ENCODE measurements around the gene MRPS18A. TPM values are rescaled to one million over a fixed set of nuclear protein-coding genes. Genes with fewer than 3 reads are reported as not detected.
"Not testable (repeated sequence)": the region's sequence is repeated elsewhere in the genome, so short reads cannot be mapped to it uniquely, and the experiment has no call there.

MRPS18A gene
- total and polyA plus RNA-seq, 2 experiments from 2014 or later: 58.6 to 62.7 TPM

DNA sequence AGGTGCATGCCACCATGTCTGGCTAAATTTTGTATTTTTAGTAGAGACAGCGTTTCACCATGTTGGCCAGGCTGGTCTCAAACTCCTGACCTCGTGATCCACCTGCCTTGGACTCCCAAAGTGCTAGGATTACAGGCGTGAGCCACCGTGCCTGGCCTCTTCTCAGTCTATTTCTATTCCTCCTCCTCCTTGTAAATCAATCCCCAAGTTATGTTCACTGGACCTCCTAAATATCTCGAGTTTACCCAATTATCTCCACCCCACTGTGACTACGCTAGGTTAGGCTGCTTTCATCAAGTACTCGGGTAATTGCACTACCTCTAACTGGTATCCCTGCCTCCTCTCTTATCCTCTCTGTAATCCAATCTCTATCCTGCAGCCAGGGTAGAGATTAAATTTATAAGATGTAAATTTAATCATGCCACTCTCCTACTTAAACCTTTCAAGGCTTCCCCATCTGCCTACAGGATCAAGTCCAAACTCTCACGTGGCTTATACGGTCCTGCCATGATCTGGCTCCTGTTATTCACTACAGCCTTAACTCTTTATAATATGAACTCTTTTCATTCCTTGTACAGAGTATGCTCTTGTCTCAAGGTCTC is 52.8 kb downstream of the MRPS18A start:
- H3K4me2 ChIP-seq: peak overlapping the region; percentile 94
- H3K27ac Mint-ChIP-seq: no peak overlapping the region; the same call in 1 of the 2 replicates
- H3K9me3 Mint-ChIP-seq: no peaks in the 10 kb centered on the region

DNA sequence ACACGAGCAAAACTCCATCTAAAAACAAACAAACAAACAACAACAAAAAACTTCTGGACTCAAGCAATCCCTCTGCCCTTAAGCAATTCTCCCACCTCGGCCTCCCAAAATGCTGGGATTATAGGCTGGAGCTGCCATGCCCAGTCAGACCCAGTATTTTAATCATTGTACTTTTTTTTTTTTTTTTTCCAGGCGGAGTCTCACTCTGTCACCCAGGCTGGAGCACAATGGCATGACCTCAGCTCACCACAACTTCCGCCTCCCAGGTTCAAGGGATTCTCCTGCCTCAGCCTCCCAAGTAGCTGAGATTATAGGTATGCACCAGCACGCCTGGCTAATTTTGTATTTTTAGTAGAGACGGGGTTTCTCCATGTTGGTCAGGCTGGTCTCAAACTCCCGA is 54.6 kb downstream of the MRPS18A start:
- H3K4me3 Mint-ChIP-seq, ATAC-seq, H3K4me3 ChIP-seq: not testable (repeated sequence)

More for the DNA sequence above, 52.8 kb downstream of the MRPS18A start:
- Histone ChIP-seq H3K27me3 (ENCODE audit: insufficient read depth) (no peaks in the 10 kb centered on the region), H3K4me3 (peak overlapping the region; percentile 99; the same call in 1 of the 2 replicates), H3K79me2 (replicated peaks; ENCODE audit: insufficient read depth) (peaks cover 39% of the 10 kb centered on the region), H2AFZ (peak overlapping the region; percentile 76), H3K27ac (ENCODE audit: low read depth) (peak overlapping the region; percentile 51), H3K4me1 (ENCODE audit: insufficient read depth) (peaks cover 13% of the 10 kb centered on the region), H3K9me2 (ENCODE audit: insufficient read depth) (no peaks in the 10 kb centered on the region), H4K20me1 (replicated peaks; ENCODE audit: insufficient read depth) (peaks cover 13% of the 10 kb centered on the region), H3F3A (replicated peaks; ENCODE audit: low read depth) (0 out of 2 replicates have a peak, but pooled peaks cover 6% of the 10 kb centered on the region), H3K36me3 (ENCODE audit: insufficient read depth) (peaks cover 10% of the 10 kb centered on the region)
- Mint-ChIP-seq H3K4me1 (peaks cover 20% of the 10 kb centered on the region), H3K27me3 (ENCODE audit: insufficient read depth, low read depth, poor library complexity) (peaks cover 6% of the 10 kb centered on the region), H3K4me3 (peak overlapping the region; percentile 98; the same call in 2 of the 3 replicates), H3K36me3 (ENCODE audit: low read depth) (peaks cover 38% of the 10 kb centered on the region)
- ATAC-seq: no peak
- no peak for TF ChIP-seq EZH2phosphoT487 (IDR thresholded peaks at IDR 0.05; ENCODE audit: unreplicated experiment)
- TF ChIP-seq, protein P1, sequence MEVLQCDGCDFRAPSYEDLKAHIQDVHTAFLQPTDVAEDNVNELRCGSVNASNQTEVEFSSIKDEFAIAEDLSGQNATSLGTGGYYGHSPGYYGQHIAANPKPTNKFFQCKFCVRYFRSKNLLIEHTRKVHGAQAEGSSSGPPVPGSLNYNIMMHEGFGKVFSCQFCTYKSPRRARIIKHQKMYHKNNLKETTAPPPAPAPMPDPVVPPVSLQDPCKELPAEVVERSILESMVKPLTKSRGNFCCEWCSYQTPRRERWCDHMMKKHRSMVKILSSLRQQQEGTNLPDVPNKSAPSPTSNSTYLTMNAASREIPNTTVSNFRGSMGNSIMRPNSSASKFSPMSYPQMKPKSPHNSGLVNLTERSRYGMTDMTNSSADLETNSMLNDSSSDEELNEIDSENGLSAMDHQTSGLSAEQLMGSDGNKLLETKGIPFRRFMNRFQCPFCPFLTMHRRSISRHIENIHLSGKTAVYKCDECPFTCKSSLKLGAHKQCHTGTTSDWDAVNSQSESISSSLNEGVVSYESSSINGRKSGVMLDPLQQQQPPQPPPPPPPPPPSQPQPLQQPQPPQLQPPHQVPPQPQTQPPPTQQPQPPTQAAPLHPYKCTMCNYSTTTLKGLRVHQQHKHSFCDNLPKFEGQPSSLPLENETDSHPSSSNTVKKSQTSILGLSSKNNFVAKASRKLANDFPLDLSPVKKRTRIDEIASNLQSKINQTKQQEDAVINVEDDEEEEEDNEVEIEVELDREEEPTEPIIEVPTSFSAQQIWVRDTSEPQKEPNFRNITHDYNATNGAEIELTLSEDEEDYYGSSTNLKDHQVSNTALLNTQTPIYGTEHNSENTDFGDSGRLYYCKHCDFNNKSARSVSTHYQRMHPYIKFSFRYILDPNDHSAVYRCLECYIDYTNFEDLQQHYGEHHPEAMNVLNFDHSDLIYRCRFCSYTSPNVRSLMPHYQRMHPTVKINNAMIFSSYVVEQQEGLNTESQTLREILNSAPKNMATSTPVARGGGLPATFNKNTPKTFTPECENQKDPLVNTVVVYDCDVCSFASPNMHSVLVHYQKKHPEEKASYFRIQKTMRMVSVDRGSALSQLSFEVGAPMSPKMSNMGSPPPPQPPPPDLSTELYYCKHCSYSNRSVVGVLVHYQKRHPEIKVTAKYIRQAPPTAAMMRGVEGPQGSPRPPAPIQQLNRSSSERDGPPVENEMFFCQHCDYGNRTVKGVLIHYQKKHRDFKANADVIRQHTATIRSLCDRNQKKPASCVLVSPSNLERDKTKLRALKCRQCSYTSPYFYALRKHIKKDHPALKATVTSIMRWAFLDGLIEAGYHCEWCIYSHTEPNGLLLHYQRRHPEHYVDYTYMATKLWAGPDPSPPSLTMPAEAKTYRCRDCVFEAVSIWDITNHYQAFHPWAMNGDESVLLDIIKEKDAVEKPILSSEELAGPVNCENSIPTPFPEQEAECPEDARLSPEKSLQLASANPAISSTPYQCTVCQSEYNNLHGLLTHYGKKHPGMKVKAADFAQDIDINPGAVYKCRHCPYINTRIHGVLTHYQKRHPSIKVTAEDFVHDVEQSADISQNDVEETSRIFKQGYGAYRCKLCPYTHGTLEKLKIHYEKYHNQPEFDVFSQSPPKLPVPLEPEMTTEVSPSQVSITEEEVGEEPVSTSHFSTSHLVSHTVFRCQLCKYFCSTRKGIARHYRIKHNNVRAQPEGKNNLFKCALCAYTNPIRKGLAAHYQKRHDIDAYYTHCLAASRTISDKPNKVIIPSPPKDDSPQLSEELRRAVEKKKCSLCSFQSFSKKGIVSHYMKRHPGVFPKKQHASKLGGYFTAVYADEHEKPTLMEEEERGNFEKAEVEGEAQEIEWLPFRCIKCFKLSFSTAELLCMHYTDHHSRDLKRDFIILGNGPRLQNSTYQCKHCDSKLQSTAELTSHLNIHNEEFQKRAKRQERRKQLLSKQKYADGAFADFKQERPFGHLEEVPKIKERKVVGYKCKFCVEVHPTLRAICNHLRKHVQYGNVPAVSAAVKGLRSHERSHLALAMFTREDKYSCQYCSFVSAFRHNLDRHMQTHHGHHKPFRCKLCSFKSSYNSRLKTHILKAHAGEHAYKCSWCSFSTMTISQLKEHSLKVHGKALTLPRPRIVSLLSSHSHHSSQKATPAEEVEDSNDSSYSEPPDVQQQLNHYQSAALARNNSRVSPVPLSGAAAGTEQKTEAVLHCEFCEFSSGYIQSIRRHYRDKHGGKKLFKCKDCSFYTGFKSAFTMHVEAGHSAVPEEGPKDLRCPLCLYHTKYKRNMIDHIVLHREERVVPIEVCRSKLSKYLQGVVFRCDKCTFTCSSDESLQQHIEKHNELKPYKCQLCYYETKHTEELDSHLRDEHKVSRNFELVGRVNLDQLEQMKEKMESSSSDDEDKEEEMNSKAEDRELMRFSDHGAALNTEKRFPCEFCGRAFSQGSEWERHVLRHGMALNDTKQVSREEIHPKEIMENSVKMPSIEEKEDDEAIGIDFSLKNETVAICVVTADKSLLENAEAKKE (CRISPR knock-in tag; IDR thresholded peaks at IDR 0.05): no peak
- no peak for TF ChIP-seq STAT1 (IDR thresholded peaks at IDR 0.05; ENCODE audit: unreplicated experiment)
- DNase-seq (ENCODE audit: low spot score): no peak

More for the DNA sequence above, 54.6 kb downstream of the MRPS18A start:
- not testable (repeated sequence) for H3K27me3 Mint-ChIP-seq (ENCODE audit: insufficient read depth, low read depth, poor library complexity); H3K9me2 ChIP-seq (ENCODE audit: insufficient read depth); H3K9me3 Mint-ChIP-seq; H2AFZ ChIP-seq; H4K20me1 ChIP-seq (replicated peaks; ENCODE audit: insufficient read depth); H3K36me3 ChIP-seq (ENCODE audit: insufficient read depth); H3F3A ChIP-seq (replicated peaks; ENCODE audit: low read depth); DNase-seq (ENCODE audit: low spot score); H3K27me3 ChIP-seq (ENCODE audit: insufficient read depth); H3K27ac ChIP-seq (ENCODE audit: low read depth); H3K4me2 ChIP-seq; H3K27ac Mint-ChIP-seq
- Mint-ChIP-seq H3K36me3 (ENCODE audit: low read depth) (peaks cover 21% of the 10 kb centered on the region), H3K4me1 (peaks cover 22% of the 10 kb centered on the region)
- peaks cover 13% of the 10 kb centered on the region for H3K4me1 ChIP-seq (ENCODE audit: insufficient read depth)
- peaks cover 27% of the 10 kb centered on the region for H3K79me2 ChIP-seq (replicated peaks; ENCODE audit: insufficient read depth)

Data from GM23338 (cell line).